DMS153 treated with DMSO at 0.1 percent for 48 hours (cell line): ENCODE results near the gene PTPRT.

Source experiments
- DNase-seq: peaks from one replicate; lab custom pipeline; 2025; ENCODE audit not compliant: unreplicated experiment; lab: John Stamatoyannopoulos, UW

Gene PTPRT

DNA sequence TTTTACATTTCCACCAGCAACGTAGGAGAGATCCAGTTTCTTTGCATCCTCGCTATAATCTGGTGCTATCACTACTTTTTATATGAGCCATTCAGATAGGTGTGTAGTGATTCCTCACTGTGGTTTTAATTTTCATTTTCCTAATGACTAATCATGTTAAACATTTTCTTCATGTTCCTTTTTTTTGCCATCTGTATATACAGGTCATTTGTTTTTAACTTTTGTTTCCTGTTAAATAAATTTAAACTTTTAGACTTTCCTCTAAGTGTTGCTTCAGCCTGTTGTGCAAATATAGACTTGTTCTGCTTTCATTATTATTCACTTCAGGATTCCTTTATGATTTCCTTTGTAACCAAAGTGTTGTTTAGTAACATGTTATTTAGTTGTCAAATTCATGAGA, 697.4 kb downstream of the PTPRT start:
- no peak for DNase-seq

DNA sequence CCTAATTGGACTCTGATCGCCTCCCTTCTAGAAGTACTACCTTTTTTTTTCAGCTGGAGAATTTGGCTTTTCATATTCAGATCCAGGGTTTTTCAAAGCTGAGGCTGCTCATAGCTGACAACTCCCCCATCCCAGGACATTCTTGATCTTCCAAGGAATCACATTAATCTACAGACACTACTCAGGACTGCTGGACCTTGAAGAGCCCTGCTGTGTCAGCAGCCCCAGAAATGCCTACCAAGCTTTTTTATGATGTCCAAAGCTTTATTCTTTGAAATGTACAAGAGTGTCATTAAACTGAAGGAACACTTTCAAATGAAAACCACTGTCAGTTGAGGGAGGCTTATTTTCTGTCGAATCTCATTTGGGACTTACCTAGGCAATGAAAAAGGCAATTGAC, 704.1 kb downstream of the PTPRT start:
- DNase-seq = no peak

DNA sequence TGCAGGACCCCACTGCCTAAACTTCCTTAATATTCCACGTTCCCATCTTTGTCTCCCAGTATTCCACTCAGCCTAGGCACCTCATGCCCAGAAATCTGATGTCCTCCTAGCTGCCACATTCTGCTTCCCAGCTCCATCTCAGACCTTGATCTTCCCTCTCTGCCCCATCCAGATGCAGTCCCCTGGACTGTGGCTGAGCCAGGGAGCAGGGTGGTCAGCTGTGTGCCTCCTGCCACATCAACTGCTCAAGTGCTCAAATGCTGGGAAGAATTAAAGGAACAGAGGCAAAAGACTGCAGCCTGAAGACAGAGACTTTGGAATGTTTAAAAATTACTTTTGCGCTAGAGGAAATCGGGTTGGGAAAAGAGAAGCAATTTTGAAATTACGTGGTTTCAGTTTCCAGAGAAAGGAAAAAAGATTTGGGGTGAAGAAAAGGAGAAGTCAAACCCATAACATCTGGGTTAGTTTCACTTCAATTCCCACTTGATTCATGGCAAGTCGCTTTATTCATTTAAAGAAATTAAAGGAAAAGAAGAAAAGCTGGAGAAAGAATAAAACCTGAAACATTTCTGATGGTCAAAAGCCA, 704.8 kb downstream of the PTPRT start:
- DNase-seq = no peak

DNA sequence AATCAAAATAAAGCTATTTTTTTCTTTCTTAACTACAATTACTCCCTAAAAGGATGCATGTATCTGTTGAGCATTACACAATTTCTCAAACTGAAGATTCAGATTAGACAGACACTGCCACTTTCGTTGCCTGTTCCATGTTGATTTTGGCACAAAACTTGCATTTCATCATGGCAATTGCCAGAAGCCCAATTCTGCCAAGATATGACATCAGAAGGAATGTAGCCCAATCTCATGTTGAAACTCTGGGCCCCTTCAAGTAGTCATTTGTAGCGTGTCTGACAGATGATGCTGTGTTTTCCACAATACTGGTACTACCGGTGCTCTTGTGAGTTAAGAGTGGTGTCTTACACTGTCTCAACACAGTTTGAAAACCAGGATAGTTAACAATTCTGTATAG, 705.4 kb downstream of the PTPRT start:
- no peak for DNase-seq

DNA sequence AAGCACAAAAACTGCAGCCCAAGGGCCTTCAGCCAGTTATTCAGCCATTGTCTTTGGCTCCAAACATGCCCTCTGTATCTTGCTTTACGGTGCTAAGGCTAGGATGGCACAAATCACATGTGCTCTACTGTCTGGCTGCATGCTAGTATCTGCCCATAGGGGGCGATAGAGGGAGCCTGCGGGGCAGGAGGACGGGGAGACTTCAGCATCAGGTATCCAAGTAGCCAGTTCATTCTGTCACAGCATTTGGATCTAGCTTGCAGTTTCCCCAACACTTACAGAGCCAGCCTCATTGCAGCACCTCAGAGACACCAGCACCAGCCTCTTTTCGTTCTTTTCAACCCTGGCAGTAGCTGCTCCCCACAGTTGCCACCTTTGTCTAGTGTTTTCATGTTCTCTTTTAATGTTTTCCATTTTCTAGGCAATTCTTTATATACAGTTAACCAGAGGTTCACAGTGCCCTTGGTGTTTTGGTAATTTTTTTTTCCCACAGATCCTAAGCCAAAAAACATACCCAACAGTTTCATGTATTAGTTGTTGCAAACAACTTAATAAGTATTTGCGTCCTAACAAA, 705.9 kb downstream of the PTPRT start:
- peak; percentile 2 for DNase-seq

DNA sequence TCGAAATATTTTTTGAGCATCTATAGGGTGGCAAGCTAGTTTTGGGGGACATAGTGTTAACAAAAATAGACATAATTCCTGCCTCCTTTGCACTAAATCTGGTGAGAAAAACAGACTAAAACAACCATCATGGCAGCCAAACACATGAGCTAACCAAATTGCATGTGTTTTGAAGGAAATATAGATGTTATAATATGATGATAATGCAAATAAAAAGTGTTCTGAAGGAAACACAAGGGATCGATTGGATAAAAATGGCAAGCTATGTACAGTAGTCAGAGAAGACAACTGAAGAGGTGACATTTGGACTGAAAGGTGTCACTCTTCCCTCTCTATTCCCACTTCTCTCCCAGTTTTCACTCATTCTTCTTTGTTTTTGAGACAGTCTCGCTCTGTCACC, 706.9 kb downstream of the PTPRT start:
- DNase-seq = no peak

DNA sequence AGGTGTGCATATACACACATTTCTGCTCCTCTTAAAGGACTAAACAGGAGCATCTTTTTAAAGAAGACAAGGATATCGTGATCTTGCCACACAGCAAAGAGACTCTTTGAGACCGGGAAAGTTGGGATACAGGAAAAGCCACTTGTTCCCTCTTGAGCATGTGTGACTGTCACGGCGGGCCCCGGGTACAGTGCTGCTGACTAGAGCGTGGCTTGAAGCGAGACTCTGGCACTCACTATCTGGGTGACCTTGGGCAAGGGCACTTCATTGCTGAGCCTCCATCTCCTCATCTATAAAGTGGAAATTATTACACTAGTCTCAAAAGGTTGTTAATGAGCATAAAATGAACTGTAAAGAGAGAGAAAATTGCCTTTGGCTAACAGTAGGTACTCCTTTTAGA, 713.9 kb downstream of the PTPRT start:
- DNase-seq = no peak

DNA sequence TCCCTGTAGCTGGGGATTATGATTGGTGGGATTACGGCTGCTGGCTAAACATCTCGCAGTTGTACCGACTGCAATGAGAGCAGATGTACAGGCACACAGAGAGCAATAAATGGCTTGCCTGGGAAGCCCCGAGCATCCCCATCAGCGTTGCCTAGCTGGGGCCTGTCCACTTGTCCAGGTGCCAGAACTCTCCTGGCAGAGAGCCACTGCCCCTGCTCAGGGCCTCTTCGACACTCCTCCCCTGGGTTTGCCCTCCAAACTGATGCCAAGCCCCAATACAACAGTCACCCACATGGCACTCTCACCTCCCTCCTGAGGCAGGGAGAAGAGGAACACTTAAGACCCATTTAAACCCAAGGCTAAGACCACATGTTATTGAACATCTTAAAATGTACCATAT, 715.1 kb downstream of the PTPRT start:
- DNase-seq = no peak

DNA sequence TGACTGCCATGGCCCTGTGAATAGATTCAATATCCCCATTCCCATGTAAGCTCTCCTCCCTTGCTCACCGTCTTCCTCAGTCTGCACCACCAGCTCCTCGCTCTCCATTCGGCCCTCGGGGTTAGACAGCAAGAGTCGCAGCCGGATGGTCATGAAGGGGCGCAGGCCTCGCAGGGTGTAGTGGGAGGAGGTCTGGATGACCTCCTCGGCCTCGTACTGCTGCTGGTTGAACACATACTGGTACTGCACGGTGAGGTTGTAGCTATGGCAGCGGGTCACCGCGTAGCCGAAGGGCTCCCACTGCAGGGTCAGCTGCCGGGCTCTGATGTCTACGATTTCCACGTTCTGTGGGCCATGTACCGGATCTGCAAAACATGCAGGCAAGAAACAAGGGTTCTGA, 717.5 kb downstream of the PTPRT start:
- DNase-seq = no peak

DNA sequence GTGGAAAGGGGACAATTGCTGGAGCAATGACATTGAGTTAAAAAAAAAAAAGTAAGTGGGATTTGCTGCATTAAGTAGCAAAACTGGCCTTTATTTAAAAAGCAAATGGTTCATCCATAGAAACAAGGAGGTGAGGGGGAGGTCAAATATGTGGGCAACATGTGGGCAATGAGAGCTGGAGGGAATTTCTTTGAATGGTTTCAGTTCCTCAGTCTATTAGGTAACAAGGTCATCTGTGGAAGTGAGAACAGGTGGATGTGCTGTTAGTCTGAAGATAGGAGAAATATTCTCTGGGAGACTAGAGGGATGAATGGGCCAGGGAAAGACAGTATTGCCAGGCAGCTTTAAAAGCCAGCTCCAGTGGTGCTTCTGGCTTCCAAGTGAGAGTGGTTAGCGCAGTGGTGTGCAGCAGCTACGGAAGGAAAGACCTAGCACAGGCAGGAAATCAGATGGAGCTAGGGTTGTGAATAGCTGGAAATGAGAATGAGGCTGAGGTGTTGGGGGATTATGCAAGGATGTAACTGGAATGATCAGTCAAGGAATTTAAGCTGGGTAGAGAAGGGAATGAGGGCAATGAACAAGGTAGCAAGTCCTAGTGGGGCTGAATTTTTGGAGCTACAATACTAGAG, 727.6 kb downstream of the PTPRT start:
- no peak for DNase-seq

DNA sequence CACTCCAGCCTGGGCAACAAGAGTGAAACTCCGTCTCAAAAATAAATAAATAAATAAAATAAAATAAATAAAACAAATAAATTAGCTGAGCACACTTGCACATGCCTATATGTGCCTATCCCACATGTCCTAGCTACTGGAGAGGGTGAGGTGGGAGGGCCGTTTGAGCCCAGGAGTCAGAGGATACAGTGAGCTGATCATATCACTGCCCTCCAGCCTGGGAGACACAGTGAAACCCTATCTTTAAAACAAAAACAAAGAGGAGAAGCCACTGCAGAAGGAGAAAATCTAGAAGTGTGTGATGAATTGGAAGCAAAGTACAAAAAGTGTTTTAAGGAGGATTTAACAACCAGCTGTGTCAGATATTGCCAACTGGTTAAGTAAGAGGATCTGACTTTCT, 728.4 kb downstream of the PTPRT start:
- no peak for DNase-seq

DNA sequence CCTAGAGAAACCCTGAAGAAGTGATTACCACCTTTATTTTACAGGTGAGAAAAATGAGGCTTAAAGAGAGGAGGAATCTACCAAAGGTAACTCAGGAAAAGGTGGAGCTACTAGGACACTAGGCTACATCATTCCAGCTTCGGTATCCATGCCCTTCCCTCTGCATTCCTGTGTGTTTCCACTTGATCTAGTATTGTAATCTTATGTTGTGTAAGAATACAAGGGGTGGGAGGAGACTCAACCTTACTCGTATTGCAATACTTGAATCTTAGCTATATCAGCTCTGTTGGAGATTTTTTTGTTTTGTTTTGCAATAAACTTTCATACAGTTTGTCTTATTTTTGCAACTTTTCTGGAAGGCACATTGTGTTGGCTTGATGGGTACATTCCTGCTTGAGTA, 742.4 kb downstream of the PTPRT start:
- DNase-seq = no peak

DNA sequence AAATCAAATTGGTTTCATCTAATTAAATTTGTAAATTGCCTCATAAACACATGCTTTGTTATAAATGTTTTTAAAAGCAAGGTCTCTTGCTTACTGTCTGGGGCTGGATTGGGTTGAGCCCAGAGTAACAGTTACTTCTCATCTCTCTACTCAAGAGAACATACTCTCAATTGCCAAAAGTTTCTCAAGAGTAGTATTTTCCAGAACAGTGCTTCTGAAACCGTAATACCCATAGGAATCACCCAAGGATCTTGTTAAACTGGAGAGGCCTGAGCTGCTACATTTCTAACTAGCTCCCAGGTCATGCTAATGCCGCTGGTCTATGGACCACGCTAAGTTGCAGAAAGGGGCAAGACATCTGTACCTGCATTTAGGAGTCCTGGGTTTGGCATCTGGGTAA, 744.9 kb downstream of the PTPRT start:
- DNase-seq = no peak

DNA sequence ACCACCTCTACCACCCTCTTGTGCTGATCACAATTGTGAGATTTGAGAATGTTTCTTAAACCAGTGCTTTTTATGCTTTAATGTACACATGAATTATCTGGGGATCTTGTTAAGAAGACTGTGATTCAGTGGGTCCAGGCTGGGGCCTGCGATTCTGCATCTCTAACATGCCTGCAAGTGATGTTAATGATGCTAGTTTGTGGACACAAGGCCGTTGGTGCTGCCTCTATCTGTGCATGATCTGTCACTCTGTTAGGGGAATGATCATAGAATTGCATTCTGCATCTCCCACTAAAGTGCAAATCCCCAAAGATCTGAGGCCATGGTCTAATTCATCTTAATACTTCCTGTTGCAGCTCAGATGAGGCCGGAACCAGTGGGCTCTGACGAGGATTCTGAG, 746.5 kb downstream of the PTPRT start:
- no peak for DNase-seq

DNA sequence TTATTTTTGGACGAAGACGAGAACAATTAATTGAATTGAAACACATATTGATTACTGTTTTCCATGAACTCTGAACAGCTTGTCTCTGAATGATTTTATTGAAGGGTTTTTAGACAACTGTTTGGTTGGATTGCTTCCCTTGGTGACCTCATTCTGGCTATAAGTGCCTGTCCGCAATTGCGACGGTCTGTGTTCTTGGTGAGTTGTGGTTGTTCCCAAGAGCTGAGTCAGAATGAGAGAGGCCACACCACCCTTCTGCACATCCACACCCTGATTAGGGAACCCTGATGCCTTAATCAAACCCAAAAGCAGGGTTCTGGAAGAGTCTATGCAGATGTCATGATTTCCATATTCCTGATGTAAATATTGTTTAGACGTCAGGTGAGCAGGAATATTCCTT, 747.0 kb downstream of the PTPRT start:
- no peak for DNase-seq

DNA sequence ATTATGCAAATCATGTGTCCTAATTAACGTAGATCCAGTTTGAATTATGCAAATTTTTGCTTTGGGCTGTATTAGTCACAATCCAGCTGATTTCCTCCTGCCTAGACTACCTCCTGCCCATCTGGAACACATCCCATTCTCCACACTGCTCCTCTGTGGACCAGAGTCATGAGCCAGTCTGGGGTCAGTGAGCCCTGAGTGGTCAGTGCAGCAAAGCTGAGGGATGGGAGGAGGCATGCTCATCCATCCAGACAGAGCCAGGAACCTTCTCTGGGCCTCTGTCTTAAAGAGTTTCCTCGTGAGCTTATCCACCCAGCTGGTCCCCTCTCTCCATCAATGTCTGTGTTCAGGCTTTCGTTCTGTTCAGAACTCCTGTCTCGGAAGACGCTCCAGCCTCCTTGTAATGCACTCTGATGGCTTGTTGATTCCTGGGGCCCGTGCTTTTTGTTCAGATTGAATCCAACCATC, 747.8 kb downstream of the PTPRT start:
- no peak for DNase-seq

DNA sequence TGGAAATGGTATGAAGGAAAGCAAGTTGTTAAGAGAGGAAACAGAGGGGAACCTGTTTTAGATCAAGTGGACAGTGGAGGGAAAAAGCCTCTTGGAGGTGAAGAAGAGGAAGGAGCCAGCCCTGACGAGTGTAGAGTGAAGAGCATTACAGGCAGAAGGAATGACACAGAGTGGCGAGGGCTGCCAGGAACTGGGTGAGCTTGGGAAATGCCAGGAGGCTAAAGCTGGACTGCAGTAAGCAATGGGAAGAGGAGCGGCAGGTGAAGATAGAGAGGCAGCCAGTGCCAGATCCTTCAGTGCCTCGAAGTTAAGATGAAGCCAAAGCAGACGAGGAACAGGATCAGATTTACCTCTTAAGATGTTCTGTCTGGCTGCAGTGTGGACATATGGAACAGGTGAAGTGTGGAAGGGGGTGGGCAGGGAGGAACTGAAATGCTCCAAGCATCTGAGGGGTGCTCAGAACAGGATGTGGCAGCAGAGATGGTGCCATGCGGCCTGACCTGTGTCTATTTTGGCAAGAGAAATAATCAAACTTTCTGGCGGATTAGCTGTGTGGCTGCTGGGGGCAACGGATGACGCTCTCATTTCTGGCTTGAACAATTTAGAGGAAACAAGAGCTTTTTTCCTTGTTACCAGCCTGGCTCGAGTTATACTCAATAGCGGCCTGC, 748.4 kb downstream of the PTPRT start:
- no peak for DNase-seq

DNA sequence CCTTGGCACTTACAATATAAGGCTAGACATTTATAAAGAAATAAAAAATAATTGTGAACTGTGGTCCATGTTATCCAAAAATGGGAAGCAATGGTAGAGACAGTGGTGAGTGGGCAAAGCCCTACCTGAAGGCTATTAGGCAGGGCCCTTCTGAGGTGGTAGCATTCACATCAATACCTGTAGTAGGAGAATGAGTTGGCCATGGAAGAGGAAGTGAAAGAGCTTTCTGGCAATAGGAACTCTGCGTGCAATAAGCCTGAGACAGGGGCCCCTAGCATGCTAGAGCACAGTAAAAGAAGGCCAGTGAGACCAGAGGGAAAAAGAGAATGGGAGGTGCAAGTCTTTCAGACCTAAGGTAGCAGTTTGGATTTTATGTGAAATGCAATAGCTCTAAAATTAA, 754.5 kb downstream of the PTPRT start:
- no peak for DNase-seq

DNA sequence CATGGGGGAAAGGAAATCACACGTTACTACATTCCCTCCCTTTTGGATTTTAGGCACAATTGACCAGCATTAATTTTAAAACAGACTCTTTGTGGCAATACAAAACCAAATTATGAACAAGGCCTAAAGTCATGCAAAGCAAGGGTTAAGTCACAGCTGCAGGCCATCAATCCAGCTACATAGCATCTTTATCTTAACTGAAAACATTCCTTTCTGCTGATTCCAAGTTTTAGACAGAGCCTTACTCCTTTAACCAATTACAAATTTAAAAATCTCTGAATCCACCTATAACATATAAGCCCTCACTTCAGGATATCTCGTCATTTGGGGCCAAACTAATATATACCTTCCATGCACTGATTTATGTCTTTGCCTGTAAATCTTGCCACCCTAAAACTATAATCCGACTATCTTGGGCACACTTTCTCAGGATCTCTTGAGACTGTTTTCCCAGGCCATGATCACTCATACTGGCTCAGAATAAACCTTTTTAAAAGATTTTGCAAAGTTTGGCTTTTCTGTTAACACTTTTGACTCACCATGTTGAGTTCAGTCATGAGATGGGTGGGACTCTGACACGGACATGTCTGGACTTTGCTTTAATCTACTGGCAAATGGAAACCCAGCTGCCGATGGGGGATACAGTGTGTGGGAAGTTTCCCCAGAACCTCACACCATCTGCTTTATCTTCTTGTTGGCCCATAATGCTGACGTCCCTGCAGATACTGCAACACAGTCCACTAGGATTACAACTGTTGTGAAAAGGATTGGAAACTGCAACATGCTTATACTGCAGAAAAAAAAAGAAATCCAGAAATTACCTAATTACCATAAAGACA, 757.0 kb downstream of the PTPRT start:
- DNase-seq = no peak

DNA sequence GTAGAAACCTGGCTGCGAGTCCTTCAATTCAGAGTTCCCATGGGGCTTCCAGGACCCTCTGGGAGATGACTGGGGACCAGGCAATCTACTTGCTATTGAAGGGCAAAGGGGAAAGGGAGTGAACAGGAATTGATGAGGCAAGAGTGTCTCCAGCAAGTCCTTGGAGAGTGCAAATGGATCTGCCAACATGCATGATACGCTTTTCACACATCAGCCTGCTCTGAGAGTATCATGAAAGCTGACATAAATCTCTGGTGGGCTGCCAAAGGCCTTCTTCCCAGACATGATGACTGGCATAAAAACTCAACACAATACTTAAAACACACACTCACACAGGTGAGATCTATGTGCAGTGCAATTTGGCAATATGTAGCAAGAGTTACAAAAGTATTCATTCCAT, 759.1 kb downstream of the PTPRT start:
- no peak for DNase-seq

DNA sequence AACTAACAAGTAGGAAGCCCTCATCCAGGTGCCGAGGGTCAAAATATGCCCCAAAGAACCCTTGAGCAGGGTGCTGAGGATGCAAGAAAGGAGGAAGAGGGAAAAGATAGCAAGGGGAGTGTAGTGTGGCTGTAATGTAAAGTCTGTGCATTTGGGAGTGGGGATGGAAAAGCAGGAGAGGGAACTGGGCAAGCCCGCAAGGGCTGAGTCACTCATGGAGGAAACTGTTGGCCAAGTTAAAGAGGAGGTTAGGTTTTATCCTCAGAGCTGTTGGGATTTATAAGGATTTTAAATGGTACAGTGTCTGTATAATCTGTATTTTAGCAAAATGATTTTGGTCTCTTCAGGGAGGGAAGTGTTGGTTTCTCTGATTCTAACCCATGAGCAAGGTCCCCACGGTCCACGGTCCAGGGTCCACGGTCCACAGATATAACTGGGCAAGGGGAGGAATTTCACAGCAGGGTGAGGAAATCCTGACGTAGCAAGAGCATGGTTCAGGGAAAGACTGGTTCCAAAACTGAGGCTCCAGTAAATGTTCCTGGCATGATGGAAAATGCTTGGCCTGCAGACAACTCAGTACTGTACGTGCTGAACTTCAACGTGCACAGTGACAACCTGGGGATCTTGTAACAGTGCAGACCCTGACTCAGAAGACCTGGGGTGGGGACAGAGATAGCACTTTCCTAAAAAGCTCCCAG, 759.8 kb downstream of the PTPRT start:
- no peak for DNase-seq
